Measurements from ENCODE around the gene ATP8A2.

DNA sequence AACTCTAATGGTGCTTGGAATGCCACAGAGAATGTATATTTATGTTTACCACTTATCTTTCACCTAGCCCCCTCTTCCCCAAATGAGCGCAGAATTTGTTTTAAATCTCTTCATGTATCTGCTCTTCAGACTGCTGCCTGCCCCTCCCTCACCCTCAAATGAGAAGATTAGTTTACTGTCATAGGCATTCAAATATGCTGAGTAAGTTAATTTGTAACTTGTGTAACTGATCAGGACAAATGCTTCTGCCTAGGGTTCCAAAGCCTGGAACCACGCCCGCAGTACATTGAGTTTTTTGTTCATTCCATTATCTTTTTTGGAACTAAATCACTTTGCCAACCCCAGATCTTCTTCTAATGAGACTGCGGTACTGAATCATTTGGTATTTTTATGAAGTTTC lies 74.5 kb downstream of the ATP8A2 start:
- TF ChIP-seq CTCF (IDR thresholded peaks at IDR 0.05 in 4 of 5, conservative IDR thresholded peaks at IDR 0.05 in 1 of 5) = no peak
- no peak for TF ChIP-seq POLR2A (IDR thresholded peaks at IDR 0.05)
